MM.1S (cell line): ENCODE measurements around the gene CHRM4.

ENCODE experiments used
- DNase-seq: peaks from one replicate; pipeline ENCODE4 v3.0.0-alpha.2; 2015
- H2AFZ ChIP-seq: fragments of 300-600 bp; sonication (generic); 2 replicates; pipeline ENCODE4 v1.6.0; 2016; ENCODE audit warnings: antibody characterized with exemption, low read length
- H3F3A ChIP-seq: fragments of 300-600 bp; sonication (generic); 2 replicates; pipeline ENCODE4 v1.6.1; 2016; ENCODE audit warnings: mild to moderate bottlenecking, antibody characterized with exemption, low read length, moderate library complexity, mixed read lengths; ENCODE audit not compliant: insufficient read depth
- H3K27ac ChIP-seq: fragments of 300-600 bp; sonication (generic); 2 replicates; pipeline ENCODE4 v1.5.1; 2016; ENCODE audit warnings: mild to moderate bottlenecking, low read length
- H3K27me3 ChIP-seq: fragments of 300-600 bp; sonication (generic); replicated peaks from 2 replicates; pipeline ENCODE4 v1.6.0; 2016; ENCODE audit warnings: low read length; ENCODE audit not compliant: insufficient read depth
- H3K36me3 ChIP-seq: fragments of 300-600 bp; sonication (generic); replicated peaks from 2 replicates; pipeline ENCODE4 v1.6.1; 2016; ENCODE audit warnings: mild to moderate bottlenecking, low read length, mixed read lengths; ENCODE audit not compliant: insufficient read depth
- H3K4me1 ChIP-seq: fragments of 300-600 bp; sonication (generic); 2 replicates; pipeline ENCODE4 v1.6.1; 2016; ENCODE audit warnings: low read length, mixed read lengths
- H3K4me2 ChIP-seq: fragments of 300-600 bp; sonication (generic); 2 replicates; pipeline ENCODE4 v1.6.0; 2016; ENCODE audit warnings: low read depth, low read length
- H3K4me3 ChIP-seq: fragments of 300-600 bp; sonication (generic); 2 replicates; pipeline ENCODE4 v1.5.1; 2016; ENCODE audit warnings: low read length, mixed read lengths
- H3K79me2 ChIP-seq: fragments of 300-600 bp; sonication (generic); 2 replicates; pipeline ENCODE4 v1.6.1; 2016; ENCODE audit warnings: mixed run types, low read length, mixed read lengths
- H3K9ac ChIP-seq: fragments of 300-600 bp; sonication (generic); 2 replicates; pipeline ENCODE4 v1.6.1; 2016; ENCODE audit warnings: low read length, mixed read lengths
- H3K9me2 ChIP-seq: fragments of 300-600 bp; sonication (generic); replicated peaks from 2 replicates; pipeline ENCODE4 v1.6.1; 2016; ENCODE audit warnings: mild to moderate bottlenecking, low read length, mixed read lengths; ENCODE audit not compliant: insufficient read depth
- H3K9me3 ChIP-seq: fragments of 300-600 bp; sonication (generic); replicated peaks from 2 replicates; pipeline ENCODE4 v1.6.1; 2016; ENCODE audit warnings: mild to moderate bottlenecking, low read length, mixed read lengths; ENCODE audit not compliant: insufficient read depth
- H4K20me1 ChIP-seq: fragments of 300-600 bp; sonication (generic); 2 replicates; pipeline ENCODE4 v1.6.1; 2016; ENCODE audit warnings: mild to moderate bottlenecking, low read length, moderate library complexity, mixed read lengths; ENCODE audit not compliant: insufficient read depth
- EZH2 ChIP-seq: fragments of 300-600 bp; sonication (generic); optimal IDR thresholded peaks from 2 replicates; pipeline ENCODE3; 2017; ENCODE audit warnings: low read depth, mild to moderate bottlenecking, antibody characterized with exemption, low read length, mixed read lengths
- EZH2phosphoT487 ChIP-seq: fragments of 300-600 bp; sonication (generic); IDR thresholded peaks from 2 replicates; pipeline ENCODE4 v1.6.1; 2018; ENCODE audit warnings: antibody characterized with exemption, low read length
- TF ChIP-seq, protein P1 (sequence below): fragments of 300-600 bp; sonication (generic); IDR thresholded peaks from 2 replicates; pipeline ENCODE4 v1.5.1; 2016; ENCODE audit warnings: antibody characterized with exemption, low read length, mixed read lengths

The CHRM4 gene

DNA sequence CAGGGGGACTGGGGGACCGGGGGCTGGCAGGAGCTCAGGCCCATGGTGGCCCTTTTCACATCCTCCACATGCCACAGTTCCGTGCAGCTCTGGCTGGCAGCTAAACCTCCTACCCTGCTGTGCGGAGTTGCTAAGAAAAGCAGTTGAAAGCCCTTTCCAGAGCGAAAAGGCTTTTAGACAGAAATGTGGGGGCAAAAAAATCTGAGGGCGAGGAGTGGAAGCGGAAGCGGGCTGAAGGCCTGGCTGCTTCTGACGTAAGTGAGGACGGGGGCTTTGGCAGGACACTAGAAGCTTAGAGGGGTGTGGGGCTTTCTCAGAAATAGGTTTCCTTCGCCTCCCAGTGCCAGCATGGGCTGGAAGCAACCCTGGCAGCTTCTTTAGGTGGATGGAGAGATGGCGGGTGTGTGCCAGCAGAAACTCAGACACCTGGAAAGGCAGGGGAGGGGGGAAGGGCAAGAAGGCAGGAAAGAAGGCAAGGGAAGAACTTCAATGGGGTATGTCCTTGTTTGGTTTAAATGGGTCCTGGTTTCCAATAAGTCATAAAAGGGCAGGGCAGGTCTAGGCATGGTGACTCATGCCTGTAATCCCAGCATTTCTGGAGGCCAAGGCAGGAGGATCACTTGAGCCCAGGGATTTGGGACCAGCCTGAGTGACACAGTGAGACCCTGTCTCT, 55.5 kb downstream of the CHRM4 start:
- TF ChIP-seq EZH2: no peak
- TF ChIP-seq, protein P1, sequence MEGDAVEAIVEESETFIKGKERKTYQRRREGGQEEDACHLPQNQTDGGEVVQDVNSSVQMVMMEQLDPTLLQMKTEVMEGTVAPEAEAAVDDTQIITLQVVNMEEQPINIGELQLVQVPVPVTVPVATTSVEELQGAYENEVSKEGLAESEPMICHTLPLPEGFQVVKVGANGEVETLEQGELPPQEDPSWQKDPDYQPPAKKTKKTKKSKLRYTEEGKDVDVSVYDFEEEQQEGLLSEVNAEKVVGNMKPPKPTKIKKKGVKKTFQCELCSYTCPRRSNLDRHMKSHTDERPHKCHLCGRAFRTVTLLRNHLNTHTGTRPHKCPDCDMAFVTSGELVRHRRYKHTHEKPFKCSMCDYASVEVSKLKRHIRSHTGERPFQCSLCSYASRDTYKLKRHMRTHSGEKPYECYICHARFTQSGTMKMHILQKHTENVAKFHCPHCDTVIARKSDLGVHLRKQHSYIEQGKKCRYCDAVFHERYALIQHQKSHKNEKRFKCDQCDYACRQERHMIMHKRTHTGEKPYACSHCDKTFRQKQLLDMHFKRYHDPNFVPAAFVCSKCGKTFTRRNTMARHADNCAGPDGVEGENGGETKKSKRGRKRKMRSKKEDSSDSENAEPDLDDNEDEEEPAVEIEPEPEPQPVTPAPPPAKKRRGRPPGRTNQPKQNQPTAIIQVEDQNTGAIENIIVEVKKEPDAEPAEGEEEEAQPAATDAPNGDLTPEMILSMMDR: no peak
- no peak for TF ChIP-seq EZH2phosphoT487
- Histone ChIP-seq H3K9me3 (no peaks in the 10 kb centered on the region), H3K36me3 (no peaks in the 10 kb centered on the region), H3K79me2 (no peaks in the 10 kb centered on the region), H4K20me1 (no peaks in the 10 kb centered on the region), H3F3A (no peaks in the 10 kb centered on the region), H3K27ac (no peak overlapping the region), H3K27me3 (peaks cover 45% of the 10 kb centered on the region), H3K4me2 (no peak overlapping the region), H3K4me3 (no peak overlapping the region), H2AFZ (no peak overlapping the region), H3K4me1 (no peaks in the 10 kb centered on the region), H3K9ac (no peak overlapping the region), H3K9me2 (no peaks in the 10 kb centered on the region)
- DNase-seq: no peak

DNA sequence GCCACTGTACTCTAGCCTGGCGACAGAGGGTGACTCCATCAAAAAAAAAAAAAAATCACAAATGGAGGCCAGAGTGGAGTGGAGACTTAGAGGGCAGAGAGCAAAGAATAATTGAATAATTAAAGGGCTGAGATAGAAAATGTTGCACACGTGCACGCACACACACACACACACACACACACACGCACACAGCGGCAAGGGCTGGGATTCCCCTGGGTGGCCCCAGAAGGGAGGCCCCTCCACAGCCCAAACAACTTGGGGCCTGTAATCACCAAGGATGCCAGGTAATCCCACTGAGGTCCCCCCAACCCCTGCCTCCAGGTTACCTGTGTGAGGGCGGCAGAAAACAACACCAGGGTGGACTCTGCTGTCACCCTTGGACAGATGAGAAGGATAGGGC, 56.3 kb downstream of the CHRM4 start:
- H3F3A ChIP-seq: no peaks in the 10 kb centered on the region
- H3K79me2 ChIP-seq: no peaks in the 10 kb centered on the region
- no peak overlapping the region for H3K4me2 ChIP-seq
- TF ChIP-seq, protein P1: no peak
- TF ChIP-seq EZH2: no peak
- TF ChIP-seq EZH2phosphoT487: no peak
- no peak overlapping the region for H3K4me3 ChIP-seq
- H3K27me3 ChIP-seq: peaks cover 53% of the 10 kb centered on the region
- no peaks in the 10 kb centered on the region for H3K4me1 ChIP-seq
- no peaks in the 10 kb centered on the region for H4K20me1 ChIP-seq
- H3K36me3 ChIP-seq: no peaks in the 10 kb centered on the region
- no peak overlapping the region for H3K27ac ChIP-seq
- no peaks in the 10 kb centered on the region for H3K9me3 ChIP-seq
- DNase-seq: no peak
- H2AFZ ChIP-seq: no peak overlapping the region
- H3K9ac ChIP-seq: no peak overlapping the region
- H3K9me2 ChIP-seq: no peaks in the 10 kb centered on the region

DNA sequence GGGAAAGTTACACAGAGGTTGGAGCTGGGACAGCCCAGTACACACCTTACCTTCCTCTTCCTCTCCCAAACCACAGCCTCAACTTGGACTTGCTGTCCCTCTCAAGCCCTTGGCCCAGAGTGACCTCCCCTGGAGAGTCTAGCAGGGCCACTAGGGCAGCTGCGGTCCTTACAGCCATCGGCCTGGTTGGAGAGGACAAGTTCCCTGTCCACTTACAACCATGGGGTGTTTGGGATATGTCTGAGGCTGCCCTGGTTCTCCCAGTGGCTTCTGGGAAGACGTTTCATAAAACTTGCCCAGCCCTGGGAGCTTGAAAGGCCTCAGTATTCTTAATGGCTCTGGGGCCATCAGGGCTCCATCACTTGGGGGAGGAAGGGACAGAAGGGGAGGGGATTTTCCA, 57.4 kb downstream of the CHRM4 start:
- H3K9me3 ChIP-seq: no peaks in the 10 kb centered on the region
- no peak overlapping the region for H2AFZ ChIP-seq
- TF ChIP-seq EZH2 (no peak), EZH2phosphoT487 (no peak)
- TF ChIP-seq, protein P1: no peak
- H3K36me3 ChIP-seq: no peaks in the 10 kb centered on the region
- H3K9me2 ChIP-seq: no peaks in the 10 kb centered on the region
- H3K4me3 ChIP-seq: no peak overlapping the region
- no peaks in the 10 kb centered on the region for H4K20me1 ChIP-seq
- no peaks in the 10 kb centered on the region for H3F3A ChIP-seq
- DNase-seq: no peak
- H3K27ac ChIP-seq: no peak overlapping the region
- H3K27me3 ChIP-seq: peaks cover 60% of the 10 kb centered on the region
- no peaks in the 10 kb centered on the region for H3K79me2 ChIP-seq
- H3K4me1 ChIP-seq: no peaks in the 10 kb centered on the region
- no peak overlapping the region for H3K4me2 ChIP-seq
- H3K9ac ChIP-seq: no peak overlapping the region
